WI38 (cell line): ENCODE measurements around the gene TRDN.

Source experiments
- H3K4me3 ChIP-seq: 2 replicates; pipeline ENCODE4 v1.5.1; 2011; ENCODE audit warnings: low read depth, mild to moderate bottlenecking, control low read depth, low read length
- CTCF ChIP-seq: IDR thresholded peaks from 2 replicates; pipeline ENCODE4 v1.5.1; 2012; ENCODE audit warnings: low read depth, mild to moderate bottlenecking, control low read depth, low read length

The TRDN gene

GRCh38 chr6:123189816-123190215 is 446.9 kb downstream of the TRDN start:
- H3K4me3 ChIP-seq: no peak overlapping the region
- TF ChIP-seq CTCF: no peak

- no peak for TF ChIP-seq CTCF
These were observed 453.8 kb downstream of the TRDN start for GRCh38 chr6:123182998-123183397.

GRCh38 chr6:123176706-123177105 is 460.0 kb downstream of the TRDN start:
- no peak overlapping the region for H3K4me3 ChIP-seq
- no peak for TF ChIP-seq CTCF

More at GRCh38 chr6:123182998-123183397, 453.8 kb downstream of the TRDN start:
- no peak overlapping the region for H3K4me3 ChIP-seq

- TF ChIP-seq CTCF: no peak
- H3K4me3 ChIP-seq: no peak overlapping the region
These were observed 465.2 kb downstream of the TRDN start for GRCh38 chr6:123171341-123172115.

- no peak for TF ChIP-seq CTCF
- no peak overlapping the region for H3K4me3 ChIP-seq
These were observed 467.0 kb downstream of the TRDN start for GRCh38 chr6:123169774-123170095.

- TF ChIP-seq CTCF: no peak
- H3K4me3 ChIP-seq: no peak overlapping the region
These were observed 467.6 kb downstream of the TRDN start for GRCh38 chr6:123168892-123169773.

- H3K4me3 ChIP-seq: no peak overlapping the region
- TF ChIP-seq CTCF: no peak
These were observed 468.3 kb downstream of the TRDN start for GRCh38 chr6:123168466-123168865.
